Measurements from ENCODE around the gene OR2T8. TPM values are rescaled to one million over a fixed set of nuclear protein-coding genes. Genes with fewer than 3 reads are reported as not detected.

Gene OR2T8
- total RNA-seq (under 1 TPM in 1 of 2 donors, not detected in 1; 0.21 TPM), polyA plus RNA-seq (under 1 TPM in 1 of 2 donors, not detected in 1; 0.16 TPM)
- long read RNA-seq, donor 1 = 0 reads
- long read RNA-seq, donor 2 = 0 reads
- long read RNA-seq, donor 3 = 0 reads
- long read RNA-seq, donor 4 = 0 reads
- long read RNA-seq, donor 5 = 0 reads

DNA sequence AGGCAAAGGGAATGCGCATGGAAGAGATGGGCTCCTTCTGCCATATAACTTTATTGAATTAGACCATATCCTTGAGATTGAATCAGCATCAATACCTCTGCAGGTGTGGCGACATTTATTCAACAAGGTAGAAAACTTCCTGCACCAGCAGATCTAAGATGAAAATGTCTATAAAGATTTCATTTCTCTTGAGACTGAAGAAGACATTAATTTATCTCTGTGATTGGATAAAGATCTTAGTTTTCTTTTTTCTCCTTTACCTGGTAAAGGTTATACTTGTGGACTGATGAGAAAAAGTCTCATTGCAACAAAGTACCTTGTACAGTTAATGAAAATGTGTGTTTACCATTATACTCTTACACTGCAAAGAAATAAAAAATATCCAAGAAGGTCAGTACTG, at the start of gene OR2T8:
OR2T8 (plus strand) TSS at position 301 of the 400 bp plus-strand sequence. CDS start 766 bp downstream, outside the sequence.
- H3K9me3 ChIP-seq (ENCODE audit: control insufficient read depth in 4 of 4, insufficient read depth in 3 of 4, low read length in 3 of 4) = no peaks in the 10 kb centered on the region
- no peak within 1 kb of the TSS for H3K27ac ChIP-seq (ENCODE audit: low read depth in 1 of 2, low read length in 1 of 2)
- 67 to 99% methylated on average over 2 of the region's 2 CpGs for WGBS, 2 donors
- no peak for DNase-seq
- H3K27me3 ChIP-seq (ENCODE audit: control insufficient read depth in 3 of 3, insufficient read depth in 3 of 3, low read length in 2 of 3) = no peaks in the 10 kb centered on the region
- no peak for ATAC-seq (ENCODE audit: insufficient read depth, low FRiP score)
- no peak within 1 kb of the TSS for H3K4me3 ChIP-seq
- no peaks in the 10 kb centered on the region for H3K36me3 ChIP-seq (ENCODE audit: control insufficient read depth in 4 of 4, insufficient read depth in 4 of 4, low read length in 4 of 4)
- H3K4me1 ChIP-seq (ENCODE audit: control insufficient read depth in 5 of 5, insufficient read depth in 5 of 5, low read length in 5 of 5) = no peaks in the 10 kb centered on the region
- H3K9ac ChIP-seq (ENCODE audit: insufficient read depth in 1 of 2, low read length in 2 of 2) = no peak within 1 kb of the TSS
- no peak for TF ChIP-seq CTCF (IDR thresholded peaks at IDR 0.05; ENCODE audit: control extremely low read depth, extremely low read depth)

DNA sequence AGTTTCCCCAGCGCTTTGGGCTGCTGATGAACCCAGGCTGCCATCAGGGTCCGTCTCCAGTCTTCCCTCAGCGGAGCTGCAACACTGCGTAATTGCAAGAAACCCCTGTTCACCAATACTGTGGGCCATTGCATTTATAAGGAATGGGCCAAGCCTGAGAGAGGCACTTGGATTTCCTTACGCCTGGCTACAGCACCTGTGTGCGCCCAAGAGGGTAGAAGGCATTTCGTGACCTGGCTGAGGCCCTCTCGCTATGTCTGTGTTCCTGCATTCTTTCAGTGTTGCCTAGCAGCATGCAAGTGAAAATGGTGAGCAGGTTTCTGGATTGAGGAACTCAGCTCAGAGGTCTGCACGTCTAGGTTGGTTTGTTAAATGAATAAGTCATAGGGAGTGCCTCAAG, 36.7 kb upstream of the OR2T8 start:
- Histone ChIP-seq H3K9me3 (ENCODE audit: control insufficient read depth in 4 of 4, insufficient read depth in 3 of 4, low read length in 3 of 4) (peaks cover 0 to 9% (median under 1%) of the 10 kb centered on the region in 4 donors), H3K4me3 (no peak overlapping the region), H3K4me1 (ENCODE audit: control insufficient read depth in 5 of 5, insufficient read depth in 5 of 5, low read length in 5 of 5) (no peaks in the 10 kb centered on the region), H3K36me3 (ENCODE audit: control insufficient read depth in 4 of 4, insufficient read depth in 4 of 4, low read length in 4 of 4) (no peaks in the 10 kb centered on the region), H3K27me3 (ENCODE audit: control insufficient read depth in 3 of 3, insufficient read depth in 3 of 3, low read length in 2 of 3) (no peaks in the 10 kb centered on the region), H3K9ac (ENCODE audit: insufficient read depth in 1 of 2, low read length in 2 of 2) (no peak overlapping the region), H3K27ac (ENCODE audit: low read depth in 1 of 2, low read length in 1 of 2) (no peak overlapping the region)
- DNase-seq (no peak), ATAC-seq (ENCODE audit: insufficient read depth, low FRiP score) (no peak)
- TF ChIP-seq CTCF (IDR thresholded peaks at IDR 0.05; ENCODE audit: control extremely low read depth, extremely low read depth) = no peak
- WGBS, 2 donors = 83 to 94% methylated on average over 9 of the region's 9 CpGs

DNA sequence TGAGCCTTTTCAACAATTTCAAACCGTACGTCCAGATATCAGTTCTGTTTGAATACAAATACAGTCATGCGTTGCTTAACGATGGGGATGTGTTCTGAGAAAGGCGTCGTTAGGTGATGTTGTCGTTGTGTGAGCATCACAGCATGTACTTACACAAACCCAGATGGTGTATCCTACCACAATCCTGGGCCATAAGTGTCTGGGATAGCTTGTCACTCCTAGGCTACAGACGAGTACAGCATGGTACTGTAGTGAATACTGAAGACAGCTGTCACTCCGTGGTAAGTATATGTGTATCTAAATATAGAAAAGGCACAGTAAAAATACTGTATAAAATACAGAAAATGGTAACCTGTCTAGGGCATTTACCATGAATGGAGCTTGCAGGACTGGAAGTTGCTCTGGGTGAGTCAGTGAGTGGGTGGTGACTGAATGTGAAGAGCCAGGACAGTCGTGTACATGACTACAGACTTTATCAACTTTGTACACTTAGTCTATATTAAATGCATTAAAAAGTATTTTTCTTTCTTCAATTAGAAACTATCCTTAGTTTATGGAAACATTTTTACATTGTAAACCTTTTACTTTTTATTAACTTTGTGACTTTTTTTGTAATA, 35.1 kb upstream of the OR2T8 start:
- no peak for DNase-seq
- no peaks in the 10 kb centered on the region for H3K4me1 ChIP-seq (ENCODE audit: control insufficient read depth in 5 of 5, insufficient read depth in 5 of 5, low read length in 5 of 5)
- no peak for ATAC-seq (ENCODE audit: insufficient read depth, low FRiP score)
- no peaks in the 10 kb centered on the region for H3K27me3 ChIP-seq (ENCODE audit: control insufficient read depth in 3 of 3, insufficient read depth in 3 of 3, low read length in 2 of 3)
- H3K9me3 ChIP-seq (ENCODE audit: control insufficient read depth in 4 of 4, insufficient read depth in 3 of 4, low read length in 3 of 4) = peaks cover 0 to 6% (median under 1%) of the 10 kb centered on the region in 4 donors
- TF ChIP-seq CTCF (IDR thresholded peaks at IDR 0.05; ENCODE audit: control extremely low read depth, extremely low read depth) = no peak
- H3K4me3 ChIP-seq = no peak overlapping the region
- no peak overlapping the region for H3K27ac ChIP-seq (ENCODE audit: low read depth in 1 of 2, low read length in 1 of 2)
- no peak overlapping the region for H3K9ac ChIP-seq (ENCODE audit: insufficient read depth in 1 of 2, low read length in 2 of 2)
- WGBS, 2 donors = 87 to 93% methylated on average over 10 of the region's 10 CpGs
- no peaks in the 10 kb centered on the region for H3K36me3 ChIP-seq (ENCODE audit: control insufficient read depth in 4 of 4, insufficient read depth in 4 of 4, low read length in 4 of 4)

Data from lung (tissue), 16 donors.